ENCODE data around the gene APOA4.

Gene APOA4

DNA sequence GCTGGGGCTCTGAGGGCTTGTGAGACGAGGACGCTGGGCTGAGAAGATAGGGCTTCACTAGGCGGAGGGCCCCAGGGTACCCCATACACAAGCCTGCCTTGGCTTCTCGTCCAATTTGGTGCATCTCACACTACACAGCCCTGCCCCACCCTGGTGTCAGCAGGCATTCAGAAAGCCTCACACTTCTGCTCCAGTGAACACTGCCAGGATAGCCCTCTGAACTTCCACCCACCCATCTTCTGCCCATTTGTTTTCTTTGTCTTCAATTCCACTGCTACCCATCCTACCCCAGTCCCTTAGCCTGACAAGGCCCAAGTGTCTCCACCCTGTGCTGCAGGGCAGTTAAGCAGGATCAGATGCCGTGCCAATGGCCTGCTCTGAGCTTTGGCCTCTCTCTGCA is 48.4 kb downstream of the APOA4 start:
- DNase-seq (ENCODE audit: low read depth): no peak

DNA sequence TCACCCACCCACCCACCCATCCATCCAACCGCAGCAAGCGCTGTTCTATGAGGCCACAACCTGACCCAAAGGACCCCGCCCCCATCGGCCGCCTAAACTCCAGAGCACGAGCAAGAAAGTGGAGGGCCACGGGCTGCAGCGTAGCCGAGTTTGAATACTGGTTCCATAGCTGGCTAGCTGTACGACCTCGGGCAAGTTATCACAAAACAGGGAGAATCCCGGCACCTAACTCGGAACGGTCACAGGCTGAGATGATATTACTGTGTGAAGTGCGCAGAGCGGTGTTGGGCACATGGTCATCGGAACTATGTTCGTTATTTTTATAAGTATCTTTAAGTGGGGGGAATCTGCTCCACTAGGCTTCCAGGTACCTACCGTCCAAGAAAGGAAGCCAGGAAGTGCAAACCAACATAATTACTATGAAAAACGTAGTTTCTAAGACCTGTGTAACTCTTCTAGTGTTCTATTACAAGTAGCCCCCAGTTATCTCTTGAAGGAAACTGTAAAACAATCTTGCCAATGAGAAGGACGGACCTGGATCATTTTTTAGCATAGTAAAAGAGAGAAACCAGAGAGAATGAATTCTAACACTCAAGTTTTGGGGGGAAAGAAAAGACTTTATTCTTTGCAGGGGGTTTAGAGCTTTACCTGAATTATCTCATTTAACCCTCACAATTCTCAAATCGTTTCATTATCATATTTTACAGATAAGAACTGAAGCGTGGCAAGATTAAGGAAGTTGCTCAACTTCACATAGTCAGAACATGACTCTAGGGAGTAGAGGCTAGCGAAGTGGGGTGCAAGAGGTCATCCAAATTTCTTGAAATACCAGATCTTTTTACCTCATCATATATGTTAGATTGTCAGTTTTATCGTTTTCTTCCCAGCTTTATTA is 49.7 kb downstream of the APOA4 start:
- no peak for DNase-seq (ENCODE audit: low read depth)

DNA sequence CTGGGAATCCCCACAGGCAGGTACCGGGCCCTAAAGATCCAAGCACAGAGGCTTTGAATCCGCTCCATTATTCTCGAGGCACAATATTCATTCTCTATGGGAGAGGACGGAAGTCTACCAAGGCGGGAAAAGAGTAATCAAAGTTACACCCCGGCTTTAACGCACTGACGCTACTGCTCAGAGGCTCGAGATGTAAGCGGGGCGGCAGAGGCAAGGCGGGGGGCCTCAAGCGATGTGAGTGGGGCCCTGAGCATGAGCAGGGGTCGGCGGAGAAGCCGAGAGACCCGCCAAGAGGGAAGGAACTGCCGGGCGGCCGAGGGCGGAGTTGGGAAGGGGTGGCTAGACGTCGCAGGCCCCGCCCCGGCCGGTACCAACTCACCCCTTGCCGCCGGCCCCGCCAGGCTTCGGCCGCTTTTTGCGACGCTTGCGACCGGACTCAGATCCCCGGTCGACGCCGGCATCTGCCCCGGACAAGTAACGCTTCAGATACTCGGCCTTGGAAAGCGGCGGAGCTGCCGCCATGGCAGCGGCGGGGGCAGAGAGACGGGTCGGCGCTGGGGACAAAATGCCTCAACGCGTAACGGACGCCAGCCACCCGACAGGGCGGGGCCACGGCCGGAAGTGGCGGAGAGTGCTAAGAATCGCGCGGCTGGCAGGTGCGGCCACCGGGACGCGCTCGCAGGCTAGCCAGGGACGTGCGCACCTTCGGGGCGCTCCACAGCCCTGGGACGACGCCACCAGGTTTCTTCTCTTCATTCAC is 50.5 kb downstream of the APOA4 start, which contains the start of gene BUD13:
Gene BUD13, minus strand, starts transcription at position 545 of the 760 bp plus-strand sequence. Its CDS starts 23 bp downstream, at position 522.
- DNase-seq (ENCODE audit: low read depth): peak; percentile 89

DNA sequence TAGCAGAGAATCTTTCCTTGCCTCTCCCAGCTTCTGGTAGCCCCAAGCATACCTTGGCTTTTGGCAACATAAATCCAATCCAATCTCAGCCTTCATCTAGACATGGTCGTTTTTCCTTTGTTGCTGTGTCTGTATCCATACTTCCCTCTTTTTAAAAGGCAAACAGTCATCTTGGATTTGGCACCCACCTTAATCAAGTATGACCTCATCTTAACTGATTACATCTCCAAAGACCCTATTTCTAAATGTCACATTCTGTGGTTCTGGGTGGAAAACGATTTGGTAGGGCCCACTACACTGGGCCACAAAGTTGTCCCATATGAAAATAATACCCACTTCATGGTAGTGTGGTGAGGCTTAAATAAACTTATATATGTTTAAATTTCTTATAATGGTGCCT is 51.2 kb downstream of the APOA4 start:
- no peak for DNase-seq (ENCODE audit: low read depth)

Measured in activated T-cell treated with anti-CD3 and anti-CD28 coated beads for 24 hours (primary cell).